Limb (tissue), 2 donors: ENCODE data around the gene DSCAML1.
"Not testable (repeated sequence)": the region's sequence is repeated elsewhere in the genome, so short reads cannot be mapped to it uniquely, and the experiment has no call there.

Experiments used
- DNase-seq, 2 donors: peaks; one replicate each; pipeline ENCODE4 v3.0.0-alpha.2; 2016; ENCODE audit errors: extremely low spot score in 2 of 2

Gene DSCAML1

DNA sequence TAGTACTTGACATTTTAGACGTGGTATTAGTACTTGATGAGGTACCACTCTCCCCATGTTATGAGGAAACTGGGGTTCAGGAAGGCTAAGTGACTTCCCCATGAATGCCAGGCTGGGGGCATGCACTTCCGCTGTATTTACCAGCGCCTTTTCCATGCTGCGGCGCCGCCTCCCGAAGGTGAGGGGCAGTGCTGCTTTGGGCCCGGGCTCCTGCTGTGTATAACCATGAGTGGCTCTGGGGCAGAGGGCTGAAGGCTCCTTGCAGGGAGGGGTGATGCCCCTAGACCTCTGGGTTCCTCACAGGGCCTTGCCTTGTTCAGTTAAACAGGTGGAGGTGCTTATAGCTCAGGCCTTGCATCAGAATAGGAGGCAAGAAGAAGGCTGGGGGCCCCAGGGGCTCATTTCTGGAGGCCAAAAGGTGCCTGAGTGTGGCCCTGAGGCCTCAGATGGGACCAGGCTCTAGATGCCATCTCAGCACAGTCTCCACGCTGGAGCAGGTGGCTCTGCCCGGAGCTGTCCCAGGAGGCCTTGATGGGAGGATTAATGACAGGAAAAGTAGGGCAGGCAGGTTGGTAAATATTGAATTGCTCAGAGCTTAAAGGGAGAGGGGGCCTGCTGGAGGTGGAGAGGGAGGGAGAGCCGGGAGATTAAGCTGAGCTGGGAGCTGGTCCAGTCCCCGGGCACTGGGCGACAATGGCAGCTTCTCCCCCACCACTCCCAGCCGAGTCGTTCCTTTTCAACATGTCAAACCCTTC, 339.8 kb downstream of the DSCAML1 start:
- no peak for DNase-seq

DNA sequence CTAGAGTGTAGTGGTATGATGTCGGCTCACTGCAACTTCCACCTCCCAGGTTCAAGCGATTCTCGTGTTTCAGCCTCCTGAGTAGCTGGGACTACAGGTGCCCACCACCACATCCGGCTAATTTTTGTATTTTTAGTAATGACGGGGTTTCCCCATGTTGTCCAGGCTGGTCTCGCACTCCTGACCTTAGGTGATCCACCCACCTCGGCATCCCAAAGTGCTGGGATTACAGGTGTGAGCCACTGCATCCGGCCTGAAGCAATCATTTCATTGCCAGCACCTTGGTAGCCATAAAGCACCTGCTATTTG, 340.3 kb downstream of the DSCAML1 start:
- DNase-seq: not testable (repeated sequence)

DNA sequence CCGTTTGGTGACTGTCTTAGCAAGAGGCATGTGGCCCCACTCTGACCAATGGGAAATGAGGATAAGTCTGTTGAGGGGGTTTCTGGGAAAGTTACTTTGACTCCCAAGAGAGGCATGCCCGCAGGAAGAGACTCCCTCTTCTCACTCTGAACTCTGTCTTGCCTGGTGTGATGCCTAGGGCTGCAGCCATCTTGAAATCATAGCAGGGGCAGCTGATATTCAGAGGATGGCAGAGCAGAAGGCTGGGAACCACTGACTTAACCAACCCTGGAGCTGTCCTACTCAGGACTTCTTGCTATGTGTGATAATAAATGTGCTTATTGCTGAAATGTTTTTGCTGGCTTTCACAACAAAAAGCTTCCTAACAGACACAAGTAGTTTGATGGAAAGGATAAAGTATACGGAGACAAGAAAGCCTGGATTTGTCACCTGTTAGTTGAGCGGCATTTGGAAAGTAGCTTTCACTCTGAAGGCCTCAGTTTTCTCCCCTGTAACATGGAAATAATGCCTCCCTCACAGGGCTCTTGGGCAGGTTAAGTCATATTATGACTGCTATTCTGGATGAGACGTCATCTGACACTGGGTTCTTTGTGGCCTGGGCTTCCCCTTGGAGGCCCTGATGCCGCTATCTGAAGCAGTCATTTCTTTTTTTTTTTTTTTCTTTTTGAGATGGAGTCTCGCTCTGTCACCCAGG, 340.8 kb downstream of the DSCAML1 start:
- DNase-seq: no peak

DNA sequence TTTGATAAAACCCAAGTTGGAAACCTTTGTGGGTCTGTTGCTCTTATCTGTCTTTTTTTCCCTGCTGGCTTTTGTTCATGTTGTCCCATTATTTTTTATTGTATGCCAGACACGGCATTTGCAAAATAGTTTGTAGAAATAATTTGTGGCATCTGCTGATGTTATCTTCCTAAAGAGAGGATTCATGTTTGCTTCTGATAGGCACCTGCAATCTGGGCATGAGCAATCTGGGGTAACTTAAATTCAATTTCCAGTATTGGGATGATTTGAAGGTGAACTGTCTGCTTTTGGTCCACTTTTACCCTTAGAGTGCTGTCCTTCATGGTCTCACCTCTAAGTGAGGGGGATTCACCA, 342.5 kb downstream of the DSCAML1 start:
- DNase-seq: no peak

GRCh38 chr11:117453886-117454563, 343.0 kb downstream of the DSCAML1 start:
- DNase-seq: no peak

GRCh38 chr11:117449111-117449693, 347.8 kb downstream of the DSCAML1 start:
- DNase-seq: peak in 1 of 2 donors; percentile 12

GRCh38 chr11:117444711-117445658, 352.0 kb downstream of the DSCAML1 start:
- DNase-seq: no peak

- no peak for DNase-seq
Measured at GRCh38 chr11:117444256-117444655, 352.8 kb downstream of the DSCAML1 start.

- peak; percentile 45 to 84 for DNase-seq
Measured at GRCh38 chr11:117443266-117444186, 353.5 kb downstream of the DSCAML1 start.

GRCh38 chr11:117442869-117443239, 354.2 kb downstream of the DSCAML1 start:
- DNase-seq: peak in 1 of 2 donors; percentile 17

- no peak for DNase-seq
Measured at GRCh38 chr11:117442049-117442868, 354.8 kb downstream of the DSCAML1 start.

- no peak for DNase-seq
Measured at GRCh38 chr11:117441146-117441975, 355.7 kb downstream of the DSCAML1 start.

DNA sequence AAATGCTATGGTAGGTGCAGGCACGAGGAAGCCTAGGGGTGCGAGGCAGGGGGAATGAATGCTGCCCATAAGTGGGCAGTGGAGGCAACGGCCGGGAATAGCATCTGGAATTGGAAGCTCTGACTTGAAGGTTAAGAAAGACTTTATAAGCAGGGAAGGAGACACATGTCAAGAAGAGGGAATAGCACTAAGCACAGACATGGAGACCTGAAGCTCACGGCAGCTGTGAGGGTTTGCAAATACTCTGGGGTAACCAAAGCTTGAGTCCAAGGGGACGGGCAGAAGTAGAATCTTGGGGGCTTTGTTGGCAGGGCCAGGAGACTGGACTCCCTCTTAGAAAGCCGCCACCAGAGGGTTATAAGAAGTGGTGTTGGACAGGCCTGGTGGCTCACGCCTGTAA, 356.8 kb downstream of the DSCAML1 start:
- no peak for DNase-seq

- no peak for DNase-seq
Measured at GRCh38 chr11:117439256-117439655, 357.8 kb downstream of the DSCAML1 start.

DNA sequence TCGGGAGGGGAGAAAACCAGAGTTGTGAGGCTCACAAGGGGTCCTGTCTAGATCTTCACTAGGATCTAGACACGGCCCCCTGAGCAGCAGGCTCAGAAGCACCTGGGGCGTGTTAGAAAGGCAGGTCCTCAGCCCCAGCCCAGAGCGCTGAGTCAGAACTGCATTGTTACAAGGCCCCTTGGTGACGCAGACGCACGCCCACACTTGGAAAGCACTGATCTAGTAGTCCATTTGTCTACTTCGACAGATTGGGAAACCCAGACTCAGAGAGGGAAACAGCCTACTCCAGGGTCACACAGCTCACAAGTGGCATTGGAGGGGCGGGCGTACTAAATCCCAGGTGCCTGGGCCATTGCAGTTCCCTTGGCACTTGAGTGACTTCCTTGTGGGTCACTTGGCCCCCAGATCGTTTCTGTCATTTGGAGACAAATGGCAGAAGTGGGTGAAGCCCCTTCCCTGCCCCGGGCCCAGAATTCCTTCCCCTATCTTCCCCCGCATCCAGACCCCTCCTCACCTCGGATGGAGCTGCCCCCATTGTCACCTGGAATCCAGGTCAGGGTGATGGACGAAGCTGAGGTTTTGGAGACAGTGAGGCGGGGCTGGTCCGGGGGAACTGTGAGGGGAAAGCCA, 358.5 kb downstream of the DSCAML1 start:
- no peak for DNase-seq

DNA sequence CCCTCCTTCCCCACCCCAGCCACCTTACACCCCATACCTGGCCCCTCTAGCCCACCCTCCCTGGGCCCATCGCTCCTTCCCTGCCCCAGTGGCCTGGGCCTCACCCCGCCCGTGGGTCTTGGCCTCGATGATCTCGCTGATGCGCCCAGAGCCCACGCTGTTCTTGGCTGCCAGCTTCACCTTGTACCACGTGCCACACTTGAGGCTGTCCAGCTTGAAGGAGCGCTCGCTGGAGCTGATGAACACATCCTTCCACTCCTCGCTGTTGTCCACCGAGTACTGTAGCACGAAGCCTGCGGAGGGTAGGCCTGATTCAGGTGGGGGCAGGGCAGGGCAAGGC, 359.3 kb downstream of the DSCAML1 start:
- DNase-seq: no peak

- DNase-seq: no peak
Measured at GRCh38 chr11:117437041-117437790, 359.8 kb downstream of the DSCAML1 start.
